Dendritic cell treated with granulocyte-macrophage colony-stimulating factor and Interleukin-4, amounts not matched to agents 40 ng/mL and 50 ng/mL, for 4 days (primary cell): ENCODE results near the gene NME5.
"Not testable (repeated sequence)": the region's sequence is repeated elsewhere in the genome, so short reads cannot be mapped to it uniquely, and the experiment has no call there.

Experiments used
- H3K27ac Mint-ChIP-seq: one replicate; pipeline ENCODE4 v1.8.0; 2022; ENCODE audit warnings: mild to moderate bottlenecking, mixed read lengths
- H3K27me3 Mint-ChIP-seq: one replicate; pipeline ENCODE4 v1.8.0; 2022; ENCODE audit warnings: mild to moderate bottlenecking, mixed read lengths
- H3K36me3 Mint-ChIP-seq: one replicate; pipeline ENCODE4 v1.8.0; 2022; ENCODE audit warnings: low read depth, mixed read lengths
- H3K4me1 Mint-ChIP-seq: one replicate; pipeline ENCODE4 v1.8.0; 2022; ENCODE audit warnings: low read depth, mixed read lengths
- H3K4me3 Mint-ChIP-seq: one replicate; pipeline ENCODE4 v1.8.0; 2022; ENCODE audit warnings: mild to moderate bottlenecking, moderate library complexity, mixed read lengths
- H3K9me3 Mint-ChIP-seq: one replicate; pipeline ENCODE4 v1.8.0; 2022; ENCODE audit warnings: mixed read lengths
- intact Hi-C: fragments of 100-400 bp; cut with micrococcal nuclease; formaldehyde crosslinking; loops from one replicate; pipeline ENCODE4 v1.15.0; 2022

Gene NME5

DNA sequence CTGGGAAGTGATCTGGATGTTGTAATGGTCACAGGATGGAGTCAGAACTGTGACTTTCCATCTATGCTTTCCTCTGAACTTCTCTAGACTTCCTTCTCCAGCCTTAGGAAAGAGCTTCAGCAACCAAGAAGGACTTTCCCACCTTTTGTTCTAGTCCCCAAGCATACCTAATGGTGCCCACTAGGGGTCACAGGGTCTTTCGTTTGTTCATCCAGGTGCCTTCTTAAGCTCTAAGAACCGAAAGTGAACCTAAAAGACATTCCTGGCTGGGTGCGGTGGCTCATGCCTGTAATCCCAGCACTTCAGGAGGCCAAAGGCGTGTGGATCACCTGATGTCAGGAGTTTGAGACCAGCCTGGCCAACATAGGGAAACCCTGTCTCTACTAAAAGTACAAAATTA, 57.2 kb downstream of the NME5 start:
- Mint-ChIP-seq H3K4me1 (peaks cover 18% of the 10 kb centered on the region), H3K4me3 (no peak overlapping the region), H3K27me3 (peaks cover 5% of the 10 kb centered on the region), H3K9me3 (no peaks in the 10 kb centered on the region), H3K36me3 (no peaks in the 10 kb centered on the region), H3K27ac (no peak overlapping the region)
- intact Hi-C loops = no loop called here

GRCh38 chr5:138078006-138078643, 61.1 kb downstream of the NME5 start:
- Mint-ChIP-seq H3K4me3 (no peak overlapping the region), H3K36me3 (no peaks in the 10 kb centered on the region), H3K4me1 (peaks cover 18% of the 10 kb centered on the region), H3K27me3 (peaks cover 14% of the 10 kb centered on the region), H3K27ac (no peak overlapping the region), H3K9me3 (no peaks in the 10 kb centered on the region)
- intact Hi-C loops = no loop called here

- Mint-ChIP-seq H3K4me3 (no peak overlapping the region), H3K27ac (no peak overlapping the region), H3K27me3 (peaks cover 13% of the 10 kb centered on the region), H3K4me1 (peaks cover 17% of the 10 kb centered on the region), H3K36me3 (no peaks in the 10 kb centered on the region), H3K9me3 (no peaks in the 10 kb centered on the region)
- intact Hi-C loops = loop anchor here (1.0 kb wide), 1 partner anchor 56 kb away; no protein-coding TSS in a partner anchor
Observed at GRCh38 chr5:138077064-138077696, 62.0 kb downstream of the NME5 start.

DNA sequence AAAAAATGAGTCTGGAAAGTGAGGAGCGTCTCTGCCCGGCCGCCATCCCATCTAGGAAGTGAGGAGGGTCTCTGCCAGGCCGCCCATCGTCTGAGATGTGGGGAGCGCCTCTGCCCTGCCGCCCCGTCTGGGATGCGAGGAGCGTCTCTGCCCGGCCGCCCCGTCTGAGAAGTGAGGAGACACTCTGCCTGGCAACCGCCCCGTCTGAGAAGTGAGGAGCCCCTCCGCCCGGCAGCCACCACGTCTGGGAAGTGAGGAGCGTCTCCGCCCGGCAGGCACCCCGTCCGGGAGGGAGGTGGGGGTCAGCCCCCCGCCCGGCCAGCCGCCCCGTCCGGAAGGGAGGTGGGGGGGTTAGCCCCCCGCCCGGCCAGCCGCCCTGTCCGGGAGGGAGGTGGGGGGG, 69.2 kb downstream of the NME5 start:
- H3K4me1 Mint-ChIP-seq, H3K9me3 Mint-ChIP-seq, H3K36me3 Mint-ChIP-seq, intact Hi-C loops, H3K27ac Mint-ChIP-seq, H3K4me3 Mint-ChIP-seq: not testable (repeated sequence)
- H3K27me3 Mint-ChIP-seq = peaks cover 16% of the 10 kb centered on the region

DNA sequence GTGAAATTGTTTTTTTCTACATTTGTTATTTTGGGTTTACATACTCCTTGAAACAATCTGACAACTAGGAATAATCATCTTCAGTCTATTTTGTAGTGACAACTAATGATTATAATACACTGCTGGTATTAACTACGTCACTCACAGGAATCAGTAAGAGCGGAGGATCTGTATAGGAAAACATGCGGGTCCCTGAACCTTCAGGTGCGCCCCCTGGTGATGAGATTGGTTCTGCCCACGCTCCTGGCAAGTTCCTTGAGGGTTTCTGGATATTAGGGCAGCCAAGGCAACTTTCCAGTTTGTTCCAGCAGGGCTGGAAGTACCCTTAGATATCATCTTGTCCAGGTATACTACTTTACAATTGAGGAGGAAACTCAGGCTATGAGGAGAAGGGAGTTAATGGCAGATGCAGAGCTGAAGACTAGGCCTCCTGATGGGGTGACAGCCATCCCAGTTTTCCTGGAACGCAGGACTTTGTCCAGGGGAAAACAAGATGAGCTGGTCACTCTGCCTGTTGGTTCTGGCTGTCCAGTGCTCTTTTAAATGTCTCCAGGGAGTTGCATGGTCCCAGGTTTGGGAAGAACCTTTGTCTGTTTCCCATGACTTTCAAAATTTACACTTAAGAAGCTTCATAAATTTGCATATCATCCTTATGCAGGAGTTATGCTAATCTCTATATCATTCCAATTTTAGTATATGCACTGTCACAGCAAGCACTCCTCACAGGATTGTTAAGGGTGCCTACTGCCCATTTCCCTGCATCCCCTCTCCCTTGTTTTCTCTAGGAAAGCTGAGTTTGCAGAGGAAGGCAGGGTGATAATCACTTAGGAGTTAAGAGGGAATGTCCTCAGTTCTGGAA, 70.3 kb downstream of the NME5 start:
- peaks cover 9% of the 10 kb centered on the region for H3K4me1 Mint-ChIP-seq
- H3K9me3 Mint-ChIP-seq = no peaks in the 10 kb centered on the region
- H3K27ac Mint-ChIP-seq = no peak overlapping the region
- peaks cover 13% of the 10 kb centered on the region for H3K27me3 Mint-ChIP-seq
- H3K4me3 Mint-ChIP-seq = no peak overlapping the region
- H3K36me3 Mint-ChIP-seq = no peaks in the 10 kb centered on the region
- intact Hi-C loops = loop anchor here (1.0 to 10.0 kb wide), 2 partner anchors 33 to 434 kb away; no protein-coding TSS in a partner anchor

GRCh38 chr5:138067945-138068344, 71.3 kb downstream of the NME5 start:
- H3K4me1 Mint-ChIP-seq = peaks cover 9% of the 10 kb centered on the region
- H3K27me3 Mint-ChIP-seq = peaks cover 8% of the 10 kb centered on the region
- no peaks in the 10 kb centered on the region for H3K9me3 Mint-ChIP-seq
- no peak overlapping the region for H3K4me3 Mint-ChIP-seq
- H3K27ac Mint-ChIP-seq = no peak overlapping the region
- H3K36me3 Mint-ChIP-seq = no peaks in the 10 kb centered on the region
- intact Hi-C loops = loop anchor here (1.0 to 10.0 kb wide), 2 partner anchors 32 to 433 kb away; no protein-coding TSS in a partner anchor
